Osteocyte (in vitro differentiated cells): Measurements from ENCODE around the gene COMMD3. TPM values are rescaled to one million over a fixed set of nuclear protein-coding genes. Genes with fewer than 3 reads are reported as not detected.

Experiments used
- DNase-seq: peaks from one replicate; pipeline ENCODE4 v3.0.0; 2021; ENCODE audit warnings: mixed read lengths; ENCODE audit not compliant: unreplicated experiment; ENCODE audit errors: extremely low spot score
- H3K27ac Mint-ChIP-seq: one replicate; pipeline ENCODE4 v1.8.0; 2021; ENCODE audit warnings: mild to moderate bottlenecking, mixed read lengths; ENCODE audit not compliant: unreplicated experiment
- H3K27me3 Mint-ChIP-seq: one replicate; pipeline ENCODE4 v1.8.0; 2021; ENCODE audit warnings: mixed read lengths; ENCODE audit not compliant: unreplicated experiment
- H3K36me3 Mint-ChIP-seq: one replicate; pipeline ENCODE4 v1.8.0; 2021; ENCODE audit warnings: mixed read lengths; ENCODE audit not compliant: unreplicated experiment
- H3K4me1 Mint-ChIP-seq: one replicate; pipeline ENCODE4 v1.8.0; 2021; ENCODE audit warnings: mixed read lengths; ENCODE audit not compliant: unreplicated experiment
- H3K4me3 Mint-ChIP-seq: one replicate; pipeline ENCODE4 v1.8.0; 2021; ENCODE audit warnings: mild to moderate bottlenecking, moderate library complexity, mixed read lengths; ENCODE audit not compliant: unreplicated experiment
- H3K9me3 Mint-ChIP-seq: one replicate; pipeline ENCODE4 v1.8.0; 2021; ENCODE audit warnings: mixed read lengths; ENCODE audit not compliant: unreplicated experiment
- CTCF ChIP-seq: fragments of 200-600 bp; sonication (generic); IDR thresholded peaks from 2 replicates; pipeline ENCODE4 v1.5.0; 2021; ENCODE audit warnings: antibody characterized with exemption, mild to moderate bottlenecking, moderate library complexity
- total RNA-seq: library from RNA; stranded (reverse); gene quantifications from 2 replicates; pipeline ENCODE4 v1.2.1, GENCODE V29; 2021

COMMD3 gene
- total RNA-seq, 1 donor from 2014 or later, result 69.1 TPM

- TF ChIP-seq CTCF, result no peak
- Mint-ChIP-seq H3K27ac (no peak overlapping the region), H3K27me3 (no peaks in the 10 kb centered on the region), H3K4me1 (no peaks in the 10 kb centered on the region), H3K9me3 (no peaks in the 10 kb centered on the region), H3K36me3 (no peaks in the 10 kb centered on the region), H3K4me3 (no peak overlapping the region)
- no peak for DNase-seq
Observed at GRCh38 chr10:22365644-22366434, 49.7 kb downstream of the COMMD3 start.

- no peak overlapping the region for H3K27ac Mint-ChIP-seq
- no peaks in the 10 kb centered on the region for H3K36me3 Mint-ChIP-seq
- no peaks in the 10 kb centered on the region for H3K27me3 Mint-ChIP-seq
- DNase-seq, result no peak
- H3K4me3 Mint-ChIP-seq, result no peak overlapping the region
- H3K4me1 Mint-ChIP-seq, result no peaks in the 10 kb centered on the region
- no peak for TF ChIP-seq CTCF
- no peaks in the 10 kb centered on the region for H3K9me3 Mint-ChIP-seq
Observed at GRCh38 chr10:22366435-22366703, 50.2 kb downstream of the COMMD3 start.

- no peaks in the 10 kb centered on the region for H3K27me3 Mint-ChIP-seq
- no peak for DNase-seq
- no peaks in the 10 kb centered on the region for H3K4me1 Mint-ChIP-seq
- no peak overlapping the region for H3K27ac Mint-ChIP-seq
- no peak for TF ChIP-seq CTCF
- no peaks in the 10 kb centered on the region for H3K9me3 Mint-ChIP-seq
- no peaks in the 10 kb centered on the region for H3K36me3 Mint-ChIP-seq
- H3K4me3 Mint-ChIP-seq, result no peak overlapping the region
Observed at GRCh38 chr10:22366771-22367170, 50.6 kb downstream of the COMMD3 start.

DNA sequence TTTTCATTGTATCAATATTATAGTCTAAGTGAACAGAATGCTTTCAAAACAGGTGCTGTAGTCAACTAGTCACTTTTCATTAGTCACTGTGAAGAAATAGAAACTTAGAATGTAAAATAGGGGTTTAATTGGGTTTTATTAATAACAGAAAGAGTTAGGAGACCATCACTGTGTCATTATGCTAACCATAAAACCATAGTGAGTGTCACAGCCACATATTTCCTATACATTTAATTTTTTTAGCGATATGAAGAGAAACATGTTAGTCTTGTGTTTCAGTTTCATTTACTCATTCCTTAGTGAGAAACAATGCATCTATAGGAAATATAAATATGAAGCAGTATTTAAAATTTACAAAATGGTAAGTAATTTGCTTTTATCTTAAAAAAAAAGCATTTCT lies 51.3 kb downstream of the COMMD3 start:
- Mint-ChIP-seq H3K4me3 (no peak overlapping the region), H3K27me3 (no peaks in the 10 kb centered on the region), H3K36me3 (no peaks in the 10 kb centered on the region), H3K9me3 (no peaks in the 10 kb centered on the region), H3K27ac (no peak overlapping the region), H3K4me1 (no peaks in the 10 kb centered on the region)
- no peak for TF ChIP-seq CTCF
- DNase-seq, result no peak

DNA sequence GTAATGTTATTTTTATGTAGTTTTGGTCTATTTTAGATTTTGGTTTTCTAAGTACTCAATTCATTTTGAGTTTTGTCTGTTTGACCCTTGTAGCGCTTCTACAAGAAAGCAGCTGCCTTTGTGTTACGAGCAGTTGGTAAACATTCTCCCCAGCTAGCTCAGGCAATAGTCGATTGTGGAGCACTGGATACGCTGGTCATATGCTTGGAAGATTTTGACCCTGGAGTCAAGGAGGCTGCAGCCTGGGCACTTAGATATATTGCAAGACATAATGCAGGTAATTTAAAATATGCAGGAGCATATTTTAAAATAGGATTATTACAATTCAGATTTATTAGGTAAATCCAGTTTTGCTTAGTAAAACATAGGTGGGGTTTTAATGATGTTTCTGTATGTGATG lies 52.2 kb downstream of the COMMD3 start:
- Mint-ChIP-seq H3K27ac (no peak overlapping the region), H3K9me3 (no peaks in the 10 kb centered on the region)

More for the DNA sequence above, 52.2 kb downstream of the COMMD3 start:
- H3K4me3 Mint-ChIP-seq, result no peak overlapping the region
- no peak for TF ChIP-seq CTCF
- DNase-seq, result no peak
- no peaks in the 10 kb centered on the region for H3K36me3 Mint-ChIP-seq
- H3K4me1 Mint-ChIP-seq, result no peaks in the 10 kb centered on the region
- H3K27me3 Mint-ChIP-seq, result no peaks in the 10 kb centered on the region
